HepG2 (cell line): ENCODE data around the gene PIGV. TPM values are rescaled to one million over a fixed set of nuclear protein-coding genes. Genes with fewer than 3 reads are reported as not detected.

Experiments used
- ATAC-seq: fragments of 200-7000 bp; cut with Tn5 transposase; 3 replicates; pipeline ENCODE4 v1.9.1; 2020; ENCODE audit warnings: mild to moderate bottlenecking, moderate library complexity
- BruUV-seq: library from RNA; stranded (reverse); fragments of 400-500 nt; replicated peaks from 2 replicates; lab custom pipeline; 2021; lab: Mats Ljungman, UMichigan
- CTCF ChIA-PET: fragments of 300-600 bp; formaldehyde crosslinking; extraction: SDS; loops from one replicate; lab custom pipeline; 2021; ENCODE audit warnings: low total read pairs, inconsistent platforms, low intra/inter-chr PET ratio; lab: Yijun Ruan, JAX
- POLR2A ChIA-PET: fragments of 350-600 bp; sonication (Branson Sonifier 250); formaldehyde crosslinking; loops from one replicate; lab custom pipeline; 2020; ENCODE audit warnings: antibody characterized with exemption, inconsistent platforms; lab: Yijun Ruan, JAX
- DNase-seq: peaks from one replicate; pipeline ENCODE4 v3.0.0-alpha.2; 2015; ENCODE audit warnings: low spot score
- FAIRE-seq: peaks from 3 replicates; lab custom pipeline; 2011; peaks lifted over from hg19 to GRCh38; lab: Jason Lieb, UNC
- H2AFZ ChIP-seq: one replicate; pipeline ENCODE4 v1.6.1; 2011; ENCODE audit warnings: low read length, inconsistent platforms
- H3K27ac ChIP-seq: fragments of 300-600 bp; 3 replicates; pipeline ENCODE4 v1.8.0; 2011; ENCODE audit warnings: mixed run types, mild to moderate bottlenecking, mixed read lengths, low read length, inconsistent platforms; ENCODE audit not compliant: insufficient read depth; ENCODE audit errors: extremely low read length
- H3K27me3 ChIP-seq, 2 experiments: fragments of 200-600 bp in 1 of 2; 2 replicates in 1 of 2; 3 replicates in 1 of 2; pipeline versions ENCODE4 v1.6.0 to v1.8.0; 2011; ENCODE audit warnings: low read length in 2 of 2, mild to moderate bottlenecking in 2 of 2, moderate library complexity in 2 of 2, inconsistent platforms in 1 of 2; ENCODE audit not compliant: insufficient read depth in 2 of 2, control insufficient read depth in 1 of 2
- H3K36me3 ChIP-seq, 2 experiments: fragments of 200-600 bp in 1 of 2; replicated peaks in 1 of 2; 2 replicates in 1 of 2; 3 replicates in 1 of 2; pipeline versions ENCODE4 v1.5.1 to v1.8.0; 2011; ENCODE audit warnings: low read length in 2 of 2, inconsistent platforms in 1 of 2; ENCODE audit not compliant: insufficient read depth in 2 of 2, control insufficient read depth in 1 of 2
- H3K4me1 ChIP-seq: 2 replicates; pipeline ENCODE4 v1.5.1; 2012; ENCODE audit warnings: low read length, inconsistent platforms; ENCODE audit not compliant: insufficient read depth
- H3K4me2 ChIP-seq: 2 replicates; pipeline ENCODE4 v1.6.0; 2011; ENCODE audit warnings: low read depth, low read length, inconsistent platforms
- H3K4me3 ChIP-seq, 3 experiments: fragments of 200-600 bp in 1 of 3; sonication (generic), shearing (Covaris generic) in 1 of 3; replicated peaks in 1 of 3; 2 replicates each; pipeline ENCODE4 v1.5.1; 2011 to 2016; ENCODE audit warnings: low read length in 3 of 3, inconsistent platforms in 2 of 3, low read depth in 2 of 3, mild to moderate bottlenecking in 2 of 3, control low read depth in 1 of 3, mixed read lengths in 1 of 3; ENCODE audit not compliant: insufficient read depth in 1 of 3
- H3K79me2 ChIP-seq: one replicate; pipeline ENCODE4 v1.6.1; 2011; ENCODE audit warnings: low read length, inconsistent platforms; ENCODE audit not compliant: insufficient read depth
- H3K9ac ChIP-seq: 2 replicates; pipeline ENCODE4 v1.6.0; 2011; ENCODE audit warnings: mild to moderate bottlenecking, low read depth, low read length, inconsistent platforms; ENCODE audit not compliant: insufficient read depth
- H3K9me3 ChIP-seq: 2 replicates; pipeline ENCODE4 v1.5.1; 2012; ENCODE audit warnings: mild to moderate bottlenecking, low read length
- H4K20me1 ChIP-seq: 2 replicates; pipeline ENCODE4 v1.6.0; 2011; ENCODE audit warnings: inconsistent platforms, mild to moderate bottlenecking, low read length, moderate library complexity; ENCODE audit not compliant: insufficient read depth
- AKAP8 ChIP-seq: sonication (generic); formaldehyde crosslinking; IDR thresholded peaks from 2 replicates; pipeline ENCODE4 v1.5.1; 2020; ENCODE audit warnings: mild to moderate bottlenecking, missing genetic modification reagents
- ARID2 ChIP-seq: sonication (generic); formaldehyde crosslinking; IDR thresholded peaks from 2 replicates; pipeline ENCODE4 v1.8.1; 2022; ENCODE audit warnings: mild to moderate bottlenecking, missing genetic modification reagents, borderline replicate concordance
- ATF1 ChIP-seq: IDR thresholded peaks from 2 replicates; pipeline ENCODE4 v1.6.1; 2016; ENCODE audit warnings: mild to moderate bottlenecking, control low read depth
- BRCA1 ChIP-seq: sonication (generic); formaldehyde crosslinking; IDR thresholded peaks from 2 replicates; pipeline ENCODE4 v1.4.0; 2020; ENCODE audit warnings: missing genetic modification reagents
- SOX13 ChIP-seq, 3 experiments: fragments of 450-650 bp in 1 of 3; sonication (generic) in 1 of 3; formaldehyde crosslinking in 1 of 3; IDR thresholded peaks in 2 of 3; conservative IDR thresholded peaks in 1 of 3; 2 replicates each; pipeline versions ENCODE4 v1.5.0 to v1.6.1; 2016 to 2020; ENCODE audit warnings: antibody characterized with exemption in 1 of 3, mild to moderate bottlenecking in 1 of 3, missing compliant biosample characterization in 1 of 3, missing genetic modification reagents in 1 of 3, moderate library complexity in 1 of 3
- SOX6 ChIP-seq, 2 experiments: fragments of 450-650 bp in 1 of 2; sonication (generic) in 1 of 2; formaldehyde crosslinking in 1 of 2; IDR thresholded peaks; 2 replicates each; pipeline versions ENCODE4 v1.4.0 to v1.6.1; 2017 to 2020; ENCODE audit warnings: antibody characterized with exemption in 1 of 2, mild to moderate bottlenecking in 1 of 2, missing genetic modification reagents in 1 of 2
- SRSF1 ChIP-seq: fragments of 200-400 bp; formaldehyde crosslinking; optimal IDR thresholded peaks from 2 replicates; pipeline ENCODE3; 2017; ENCODE audit warnings: mild to moderate bottlenecking, low read depth, low read length, moderate library complexity
- ZNF232 ChIP-seq: sonication (generic); formaldehyde crosslinking; IDR thresholded peaks from 2 replicates; pipeline ENCODE4 v1.4.0; 2020; ENCODE audit warnings: missing genetic modification reagents, borderline replicate concordance
- ZNF451 ChIP-seq: sonication (generic); formaldehyde crosslinking; IDR thresholded peaks from 2 replicates; pipeline ENCODE4 v1.5.0; 2020; ENCODE audit warnings: mild to moderate bottlenecking, missing genetic modification reagents
- ZNF558 ChIP-seq: sonication (generic); formaldehyde crosslinking; IDR thresholded peaks from 2 replicates; pipeline ENCODE4 v1.9.0; 2022; ENCODE audit warnings: mild to moderate bottlenecking, missing genetic modification reagents, borderline replicate concordance
- WGBS: methylation state at CpG from one replicate; pipeline ENCODE4 v1.1.6; 2017; ENCODE audit warnings: low lambda C conversion rate; 5-methylcytosine and 5-hydroxymethylcytosine counted together
- in situ Hi-C: cut with HindIII; loops from 2 replicates; pipeline ENCODE4 v1.10.0; 2017; ENCODE audit warnings: low pct_unique_long_range_greater_than_20kb; ENCODE audit not compliant: extremely low pct_ligation_motif_present
- intact Hi-C: fragments of 100-400 bp; cut with micrococcal nuclease; formaldehyde crosslinking; loops from one replicate; pipeline ENCODE4 v1.10.0; 2022; ENCODE audit not compliant: unreplicated experiment
- polyA plus RNA-seq, 8 experiments: library from polyadenylated mRNA; depleted of rRNA in 3 of 8; stranded (reverse) in 7 of 8; unstranded in 1 of 8; fragments of >200 nt; fragmentation: Illumina TruSeq in 4 of 8; extraction: Trizol in 4 of 8; gene quantifications; 2 replicates each; pipeline versions ENCODE4 v1.2.1 to v1.2.3, GENCODE V29; 2011 to 2016; ENCODE audit warnings: low read depth in 4 of 8, missing spikeins in 1 of 8, mixed read lengths in 1 of 8; ENCODE audit not compliant: insufficient read depth in 1 of 8
- total RNA-seq, 5 experiments: library from RNA; depleted of rRNA; stranded (reverse); fragments of >200 nt; fragmentation: Illumina TruSeq; extraction: Trizol; gene quantifications; 2 replicates each; pipeline ENCODE4 v1.2.3, GENCODE V29; 2016; ENCODE audit warnings: low read depth in 1 of 5
- TF ChIP-seq, protein P1 (sequence below): sonication (generic); formaldehyde crosslinking; IDR thresholded peaks from 2 replicates; pipeline ENCODE4 v1.5.0; 2020; ENCODE audit warnings: mild to moderate bottlenecking, missing genetic modification reagents
- TF ChIP-seq, protein P2 (sequence below): sonication (generic); formaldehyde crosslinking; IDR thresholded peaks from 2 replicates; pipeline ENCODE4 v1.8.0; 2022; ENCODE audit warnings: mild to moderate bottlenecking, missing genetic modification reagents, moderate library complexity
- TF ChIP-seq, protein P3 (sequence below), 2 experiments: sonication (generic) in 1 of 2; formaldehyde crosslinking in 1 of 2; IDR thresholded peaks; 2 replicates each; pipeline versions ENCODE4 v1.5.1 to v1.6.1; 2011 to 2020; ENCODE audit warnings: borderline replicate concordance in 1 of 2, low read depth in 1 of 2, low read length in 1 of 2, mild to moderate bottlenecking in 1 of 2, missing genetic modification reagents in 1 of 2, moderate library complexity in 1 of 2
- TF ChIP-seq, protein P4 (sequence below): IDR thresholded peaks from 2 replicates; pipeline ENCODE4 v1.6.1; 2016; ENCODE audit warnings: missing compliant biosample characterization, missing genetic modification reagents, borderline replicate concordance
- TF ChIP-seq, protein P5 (sequence below): sonication (generic); formaldehyde crosslinking; conservative IDR thresholded peaks from 2 replicates; pipeline ENCODE4 v1.5.0; 2020; ENCODE audit warnings: missing genetic modification reagents

Gene PIGV
- total and polyA plus RNA-seq, 2 of the 13 experiments (the other 11 are each of a cell fraction or from before 2014, with no cell fraction given) = 13.5 to 22.7 TPM

DNA sequence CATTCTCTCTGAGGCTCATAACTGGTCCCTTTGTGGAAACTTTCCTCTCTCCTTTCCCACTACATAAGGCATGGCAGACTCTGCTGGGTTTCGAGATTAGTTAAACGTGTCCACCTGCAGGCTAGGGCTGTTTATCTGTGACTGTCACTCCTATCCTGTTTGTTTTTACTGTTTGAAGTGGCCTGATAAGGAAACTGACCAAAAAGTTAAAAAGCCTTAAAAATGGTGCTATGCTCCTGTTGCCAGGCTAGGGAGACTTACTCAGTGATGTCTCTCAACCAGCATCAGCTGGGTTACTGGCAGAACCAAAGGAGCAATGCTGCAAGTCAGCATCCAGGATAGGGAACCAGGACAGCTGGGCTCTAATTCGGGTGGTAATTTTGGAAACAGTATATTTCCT, 3.9 kb downstream of the PIGV start:
- CTCF ChIA-PET = no interaction called here
- H3K4me1 ChIP-seq = peaks cover 27% of the 10 kb centered on the region
- H3K36me3 ChIP-seq = peaks cover 0 to 14% of the 10 kb centered on the region in 2 experiments; a peak in 3 of 5 replicates
- H3K9ac ChIP-seq = no peak overlapping the region
- POLR2A ChIA-PET = no interaction called here
- no peak overlapping the region for H3K4me3 ChIP-seq
- H3K9me3 ChIP-seq = no peaks in the 10 kb centered on the region
- H3K79me2 ChIP-seq = peaks cover 6% of the 10 kb centered on the region
- 69% methylated on average over 3 of the region's 3 CpGs for WGBS
- in situ Hi-C loops (no loop called here), intact Hi-C loops (no loop called here)
- no peak overlapping the region for H3K4me2 ChIP-seq
- no peak for ATAC-seq
- FAIRE-seq = no peak
- H3K27ac ChIP-seq = no peak overlapping the region
- no peaks in the 10 kb centered on the region; a peak in 1 of 5 replicates for H3K27me3 ChIP-seq
- BruUV-seq = no TSS peak
- H4K20me1 ChIP-seq = no peaks in the 10 kb centered on the region
- DNase-seq = no peak
- H2AFZ ChIP-seq = no peak overlapping the region
- TF ChIP-seq ZNF558 (CRISPR knock-in tag) (no peak), ZNF232 (CRISPR knock-in tag) (no peak), ZNF451 (CRISPR knock-in tag) (no peak), ATF1 (CRISPR knock-in tag) (no peak), ARID2 (CRISPR knock-in tag) (no peak), SOX13 (IDR thresholded peaks at IDR 0.05) (no peak), SOX13 (CRISPR knock-in tag; conservative IDR thresholded peaks at IDR 0.05 in 1 of 2, IDR thresholded peaks at IDR 0.05 in 1 of 2) (no peak), BRCA1 (CRISPR knock-in tag) (no peak), SRSF1 (no peak), AKAP8 (CRISPR knock-in tag) (no peak), SOX6 (IDR thresholded peaks at IDR 0.05) (no peak), SOX6 (CRISPR knock-in tag; IDR thresholded peaks at IDR 0.05) (no peak)
- TF ChIP-seq, protein P1, sequence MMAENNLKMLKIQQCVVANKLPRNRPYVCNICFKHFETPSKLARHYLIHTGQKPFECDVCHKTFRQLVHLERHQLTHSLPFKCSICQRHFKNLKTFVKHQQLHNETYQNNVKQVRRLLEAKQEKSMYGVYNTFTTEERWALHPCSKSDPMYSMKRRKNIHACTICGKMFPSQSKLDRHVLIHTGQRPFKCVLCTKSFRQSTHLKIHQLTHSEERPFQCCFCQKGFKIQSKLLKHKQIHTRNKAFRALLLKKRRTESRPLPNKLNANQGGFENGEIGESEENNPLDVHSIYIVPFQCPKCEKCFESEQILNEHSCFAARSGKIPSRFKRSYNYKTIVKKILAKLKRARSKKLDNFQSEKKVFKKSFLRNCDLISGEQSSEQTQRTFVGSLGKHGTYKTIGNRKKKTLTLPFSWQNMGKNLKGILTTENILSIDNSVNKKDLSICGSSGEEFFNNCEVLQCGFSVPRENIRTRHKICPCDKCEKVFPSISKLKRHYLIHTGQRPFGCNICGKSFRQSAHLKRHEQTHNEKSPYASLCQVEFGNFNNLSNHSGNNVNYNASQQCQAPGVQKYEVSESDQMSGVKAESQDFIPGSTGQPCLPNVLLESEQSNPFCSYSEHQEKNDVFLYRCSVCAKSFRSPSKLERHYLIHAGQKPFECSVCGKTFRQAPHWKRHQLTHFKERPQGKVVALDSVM = no peak
- TF ChIP-seq, protein P2, sequence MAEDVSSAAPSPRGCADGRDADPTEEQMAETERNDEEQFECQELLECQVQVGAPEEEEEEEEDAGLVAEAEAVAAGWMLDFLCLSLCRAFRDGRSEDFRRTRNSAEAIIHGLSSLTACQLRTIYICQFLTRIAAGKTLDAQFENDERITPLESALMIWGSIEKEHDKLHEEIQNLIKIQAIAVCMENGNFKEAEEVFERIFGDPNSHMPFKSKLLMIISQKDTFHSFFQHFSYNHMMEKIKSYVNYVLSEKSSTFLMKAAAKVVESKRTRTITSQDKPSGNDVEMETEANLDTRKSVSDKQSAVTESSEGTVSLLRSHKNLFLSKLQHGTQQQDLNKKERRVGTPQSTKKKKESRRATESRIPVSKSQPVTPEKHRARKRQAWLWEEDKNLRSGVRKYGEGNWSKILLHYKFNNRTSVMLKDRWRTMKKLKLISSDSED (CRISPR knock-in tag) = no peak
- TF ChIP-seq, protein P3, sequence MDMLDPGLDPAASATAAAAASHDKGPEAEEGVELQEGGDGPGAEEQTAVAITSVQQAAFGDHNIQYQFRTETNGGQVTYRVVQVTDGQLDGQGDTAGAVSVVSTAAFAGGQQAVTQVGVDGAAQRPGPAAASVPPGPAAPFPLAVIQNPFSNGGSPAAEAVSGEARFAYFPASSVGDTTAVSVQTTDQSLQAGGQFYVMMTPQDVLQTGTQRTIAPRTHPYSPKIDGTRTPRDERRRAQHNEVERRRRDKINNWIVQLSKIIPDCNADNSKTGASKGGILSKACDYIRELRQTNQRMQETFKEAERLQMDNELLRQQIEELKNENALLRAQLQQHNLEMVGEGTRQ (IDR thresholded peaks at IDR 0.05; ENCODE audit: low read depth, low read length) = no peak
- TF ChIP-seq, protein P3 (CRISPR knock-in tag; IDR thresholded peaks at IDR 0.05; ENCODE audit: borderline replicate concordance) = no peak
- TF ChIP-seq, protein P4, sequence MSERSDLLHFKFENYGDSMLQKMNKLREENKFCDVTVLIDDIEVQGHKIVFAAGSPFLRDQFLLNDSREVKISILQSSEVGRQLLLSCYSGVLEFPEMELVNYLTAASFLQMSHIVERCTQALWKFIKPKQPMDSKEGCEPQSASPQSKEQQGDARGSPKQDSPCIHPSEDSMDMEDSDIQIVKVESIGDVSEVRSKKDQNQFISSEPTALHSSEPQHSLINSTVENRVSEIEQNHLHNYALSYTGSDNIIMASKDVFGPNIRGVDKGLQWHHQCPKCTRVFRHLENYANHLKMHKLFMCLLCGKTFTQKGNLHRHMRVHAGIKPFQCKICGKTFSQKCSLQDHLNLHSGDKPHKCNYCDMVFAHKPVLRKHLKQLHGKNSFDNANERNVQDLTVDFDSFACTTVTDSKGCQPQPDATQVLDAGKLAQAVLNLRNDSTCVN (CRISPR knock-in tag) = no peak
- TF ChIP-seq, protein P5, sequence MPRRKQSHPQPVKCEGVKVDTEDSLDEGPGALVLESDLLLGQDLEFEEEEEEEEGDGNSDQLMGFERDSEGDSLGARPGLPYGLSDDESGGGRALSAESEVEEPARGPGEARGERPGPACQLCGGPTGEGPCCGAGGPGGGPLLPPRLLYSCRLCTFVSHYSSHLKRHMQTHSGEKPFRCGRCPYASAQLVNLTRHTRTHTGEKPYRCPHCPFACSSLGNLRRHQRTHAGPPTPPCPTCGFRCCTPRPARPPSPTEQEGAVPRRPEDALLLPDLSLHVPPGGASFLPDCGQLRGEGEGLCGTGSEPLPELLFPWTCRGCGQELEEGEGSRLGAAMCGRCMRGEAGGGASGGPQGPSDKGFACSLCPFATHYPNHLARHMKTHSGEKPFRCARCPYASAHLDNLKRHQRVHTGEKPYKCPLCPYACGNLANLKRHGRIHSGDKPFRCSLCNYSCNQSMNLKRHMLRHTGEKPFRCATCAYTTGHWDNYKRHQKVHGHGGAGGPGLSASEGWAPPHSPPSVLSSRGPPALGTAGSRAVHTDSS (CRISPR knock-in tag) = no peak
